NCI-H526 (cell line): ENCODE measurements around the gene HIVEP3.

Source experiments
- DNase-seq, 2 experiments: peaks; one replicate each; lab custom pipeline; 2025; lab: John Stamatoyannopoulos, UW

HIVEP3 gene

DNA sequence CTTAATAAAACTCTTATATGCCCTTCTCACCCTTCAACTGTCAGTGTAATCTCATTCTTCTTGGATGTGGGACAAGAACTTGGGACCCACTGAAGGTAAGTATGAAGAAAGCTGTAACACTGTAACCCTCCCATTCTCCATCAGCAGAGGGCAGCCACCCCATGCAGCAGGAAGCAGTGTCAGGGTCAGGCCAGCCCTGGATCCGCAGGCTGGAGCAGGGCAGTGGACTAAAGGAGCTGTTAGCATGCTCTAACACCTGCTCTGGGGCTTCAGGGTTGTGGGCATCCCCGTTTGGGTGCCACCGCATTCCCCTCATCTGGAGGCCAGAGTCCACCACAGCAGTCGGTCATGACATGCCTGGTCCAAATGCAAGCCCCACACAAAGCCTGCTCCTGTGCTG is 156.5 kb downstream of the HIVEP3 start:
- no peak for DNase-seq

- no peak for DNase-seq
Measured at GRCh38 chr1:41758904-41759548, 159.7 kb downstream of the HIVEP3 start.

DNA sequence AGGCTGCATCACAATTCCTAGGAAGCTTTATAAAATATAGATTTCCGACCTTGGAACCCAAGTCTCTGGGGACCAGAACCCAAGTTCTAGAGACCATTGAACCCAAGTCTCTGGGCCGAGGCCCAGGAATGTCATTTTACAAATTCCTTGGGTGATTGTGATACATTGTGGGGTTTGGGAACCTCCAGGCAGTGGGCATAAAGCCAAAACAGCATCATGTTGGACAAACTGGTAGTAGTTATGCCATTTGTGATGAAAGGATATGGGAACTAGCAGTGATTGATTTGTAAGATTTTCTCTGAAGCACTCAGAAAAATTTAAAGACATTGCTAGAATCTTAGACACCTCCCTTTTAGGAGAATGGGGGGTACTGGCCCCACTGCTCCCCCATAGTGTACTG is 160.2 kb downstream of the HIVEP3 start:
- DNase-seq: no peak

GRCh38 chr1:41754540-41754939 is 164.2 kb downstream of the HIVEP3 start:
- DNase-seq: peak in 1 of 2 experiments; percentile 43

DNA sequence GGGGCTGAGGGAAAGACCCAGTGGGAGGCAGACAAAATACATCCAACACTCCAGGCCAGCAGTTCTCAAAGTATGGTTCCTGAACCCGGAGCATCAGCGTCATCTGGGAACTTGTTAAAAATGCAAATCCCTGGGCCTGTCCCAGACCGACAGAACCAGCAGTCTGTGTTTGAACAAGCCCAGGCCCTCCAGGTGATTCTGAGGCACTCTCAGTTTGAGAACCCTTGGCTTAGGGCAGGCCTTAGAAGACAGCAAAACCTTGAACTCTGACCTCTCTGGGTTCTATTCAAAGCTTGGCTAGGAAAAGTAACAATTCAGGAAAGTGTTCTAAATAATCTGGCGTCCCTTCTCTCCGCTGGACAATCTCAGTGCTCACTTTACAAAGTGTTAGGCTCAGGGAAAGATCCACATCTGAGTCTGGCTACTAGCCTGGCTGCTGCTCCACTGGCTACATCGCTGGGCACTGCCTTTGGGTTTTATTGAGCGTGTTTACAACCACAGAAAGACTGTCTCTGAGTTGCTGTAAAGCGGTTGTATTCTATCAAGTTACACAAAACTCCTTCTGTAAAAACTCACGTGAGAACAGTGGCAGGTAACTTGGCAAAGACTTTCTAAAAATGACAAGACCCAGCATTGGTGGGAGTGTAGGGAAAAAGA is 166.1 kb downstream of the HIVEP3 start:
- peak in 1 of 2 experiments; percentile 16 for DNase-seq

DNA sequence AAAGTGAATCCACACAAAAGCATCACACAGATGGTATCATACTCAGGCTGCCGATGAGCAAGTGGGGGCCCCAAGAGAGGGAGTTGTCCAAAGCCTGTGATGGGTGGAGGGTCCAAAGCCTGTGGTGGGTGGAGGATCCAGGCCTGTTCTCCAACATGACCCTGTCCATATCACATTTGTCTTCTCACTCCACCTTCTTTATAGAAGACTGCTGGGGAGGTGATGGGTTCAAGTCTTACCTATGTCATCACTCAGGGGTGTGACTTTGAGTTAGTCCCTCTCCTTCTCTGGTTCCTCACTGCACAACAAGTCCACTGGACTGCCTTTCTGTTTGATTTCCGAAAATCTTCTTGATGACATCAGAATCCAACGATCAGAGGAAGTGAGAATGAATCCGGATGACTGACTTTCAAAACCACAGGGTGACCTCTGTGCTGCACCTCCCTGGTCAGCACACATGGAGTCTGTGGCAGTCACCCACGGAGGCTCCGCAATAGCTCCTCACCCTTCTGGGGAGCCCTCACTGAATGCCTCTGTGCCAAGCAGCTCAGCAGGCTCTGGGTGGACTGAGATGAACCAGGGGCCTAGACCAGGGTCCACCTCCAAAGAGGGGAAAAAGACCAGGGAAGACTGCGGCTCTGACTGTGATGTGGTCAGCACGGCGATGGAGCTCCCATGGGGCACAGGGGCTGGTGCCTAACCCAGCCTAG is 166.8 kb downstream of the HIVEP3 start:
- DNase-seq: no peak

- no peak for DNase-seq
Measured at GRCh38 chr1:41749991-41750745, 168.6 kb downstream of the HIVEP3 start.

GRCh38 chr1:41745022-41745421 is 173.7 kb downstream of the HIVEP3 start:
- no peak for DNase-seq

- DNase-seq: no peak
Measured at GRCh38 chr1:41743366-41743765, 175.4 kb downstream of the HIVEP3 start.

GRCh38 chr1:41742219-41742618 is 176.5 kb downstream of the HIVEP3 start:
- DNase-seq: no peak

GRCh38 chr1:41741244-41741643 is 177.5 kb downstream of the HIVEP3 start:
- no peak for DNase-seq

DNA sequence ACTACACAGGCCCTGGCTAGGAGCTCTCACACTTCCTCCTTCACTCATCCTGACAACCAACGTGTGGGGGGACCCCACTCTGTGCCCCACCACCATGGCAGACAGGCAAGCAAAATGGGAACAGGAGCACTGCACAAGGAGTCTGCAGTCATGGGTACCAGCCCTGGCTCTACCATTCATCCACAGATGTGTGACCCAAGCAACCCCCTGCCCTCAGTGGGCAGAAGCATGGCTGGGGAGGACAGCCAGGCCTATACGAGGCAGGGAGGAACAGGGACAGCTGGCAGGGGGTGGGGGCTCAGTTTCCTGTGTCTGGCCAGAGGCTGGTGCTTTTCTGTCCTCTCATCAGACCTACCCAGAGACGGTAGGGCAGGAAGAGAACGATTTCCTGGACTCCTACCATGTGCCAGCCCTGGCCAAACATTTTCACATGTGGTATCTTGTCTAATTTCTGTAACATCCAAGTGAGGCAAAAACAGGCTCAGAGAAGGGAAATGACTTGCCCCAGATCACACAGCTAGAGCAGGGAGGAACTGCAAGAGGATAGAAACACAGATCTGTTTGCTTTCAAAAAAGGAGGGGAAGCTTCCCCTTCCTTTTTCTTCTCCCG is 178.0 kb downstream of the HIVEP3 start:
- DNase-seq: no peak

- no peak for DNase-seq
Measured at GRCh38 chr1:41740058-41740457, 178.7 kb downstream of the HIVEP3 start.

DNA sequence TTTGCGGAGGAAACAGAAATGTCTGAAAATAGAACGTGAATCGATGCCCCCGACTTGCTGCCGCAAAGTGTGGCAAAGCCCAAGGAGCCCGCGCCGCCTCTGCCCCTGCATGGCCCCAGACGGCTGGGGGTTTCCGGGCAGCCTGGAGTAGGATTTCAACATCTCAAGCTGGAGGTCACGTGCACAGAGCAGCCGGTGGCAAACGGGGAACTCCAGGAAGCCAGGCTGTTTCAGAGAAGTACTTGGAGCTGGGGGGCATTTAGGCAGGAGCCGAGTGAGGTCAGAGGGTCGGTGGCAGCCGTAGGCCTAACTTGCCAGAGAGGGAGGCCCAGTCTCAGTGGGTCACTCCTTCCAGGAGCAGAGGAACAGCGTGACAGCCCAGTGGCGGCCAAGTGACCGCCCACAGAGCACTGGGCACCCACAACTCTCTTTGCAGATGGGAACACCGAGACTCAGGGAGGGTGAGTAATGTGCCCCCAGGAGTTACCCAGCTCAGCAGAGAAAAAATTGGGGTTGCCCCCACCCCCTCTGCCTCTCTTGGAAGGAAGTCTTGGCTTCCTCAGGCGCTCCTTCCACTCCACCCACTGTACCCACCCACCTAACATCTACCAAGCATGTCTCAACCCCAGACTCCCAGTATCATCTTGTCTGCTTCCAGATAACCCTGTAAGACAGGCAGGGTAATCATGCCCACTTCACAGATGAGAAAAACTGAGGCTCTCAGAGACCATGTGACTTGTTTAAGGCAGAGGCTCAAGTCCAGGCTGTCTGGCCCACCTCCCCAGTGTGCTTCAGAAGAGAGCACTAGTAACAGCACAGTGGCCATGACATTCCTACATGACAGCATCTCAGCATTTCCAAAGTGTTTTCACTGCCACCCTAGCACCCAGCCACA is 179.4 kb downstream of the HIVEP3 start:
- DNase-seq: no peak

DNA sequence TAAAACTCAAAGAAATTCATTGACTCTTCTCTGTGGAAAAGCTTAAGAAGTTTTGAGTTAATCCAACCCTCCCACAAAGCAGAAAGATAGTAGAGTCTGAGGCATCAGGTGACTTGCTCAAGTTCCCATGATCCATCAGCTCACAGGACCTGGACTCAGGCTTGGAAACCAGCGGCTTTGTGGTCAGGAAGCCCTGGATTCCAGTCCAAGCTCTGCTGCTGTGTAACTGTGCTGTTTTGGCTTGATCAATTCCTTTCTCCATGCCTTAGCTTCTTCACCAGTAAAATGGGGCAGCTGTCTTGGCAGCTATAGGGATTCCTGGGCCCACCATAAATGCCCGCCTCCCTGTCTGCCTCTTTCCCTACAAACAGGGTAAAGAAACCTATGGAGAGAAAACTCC is 180.2 kb downstream of the HIVEP3 start:
- no peak for DNase-seq

DNA sequence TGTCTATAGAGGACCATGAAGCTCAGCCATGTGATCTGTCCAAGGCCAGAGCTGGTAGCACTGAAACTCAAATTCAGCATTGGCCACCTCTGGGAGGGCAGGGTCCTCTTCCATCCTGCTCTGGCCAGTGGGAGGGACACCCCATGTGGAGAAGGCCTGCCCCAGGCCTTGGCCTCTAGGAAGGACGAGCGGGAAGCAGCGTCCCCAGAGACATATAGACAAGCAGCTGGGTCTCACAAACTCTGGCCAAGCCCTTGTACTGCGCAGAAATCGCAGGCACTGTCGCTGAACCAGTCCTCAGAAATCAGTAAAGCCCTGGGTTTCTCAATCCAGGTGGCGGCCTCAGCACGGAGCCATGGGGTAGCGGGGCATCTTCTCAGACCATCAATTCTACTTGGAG is 180.7 kb downstream of the HIVEP3 start:
- DNase-seq: no peak

GRCh38 chr1:41735631-41736260 is 183.0 kb downstream of the HIVEP3 start:
- DNase-seq: no peak

- DNase-seq: no peak
Measured at GRCh38 chr1:41735139-41735538, 183.6 kb downstream of the HIVEP3 start.

DNA sequence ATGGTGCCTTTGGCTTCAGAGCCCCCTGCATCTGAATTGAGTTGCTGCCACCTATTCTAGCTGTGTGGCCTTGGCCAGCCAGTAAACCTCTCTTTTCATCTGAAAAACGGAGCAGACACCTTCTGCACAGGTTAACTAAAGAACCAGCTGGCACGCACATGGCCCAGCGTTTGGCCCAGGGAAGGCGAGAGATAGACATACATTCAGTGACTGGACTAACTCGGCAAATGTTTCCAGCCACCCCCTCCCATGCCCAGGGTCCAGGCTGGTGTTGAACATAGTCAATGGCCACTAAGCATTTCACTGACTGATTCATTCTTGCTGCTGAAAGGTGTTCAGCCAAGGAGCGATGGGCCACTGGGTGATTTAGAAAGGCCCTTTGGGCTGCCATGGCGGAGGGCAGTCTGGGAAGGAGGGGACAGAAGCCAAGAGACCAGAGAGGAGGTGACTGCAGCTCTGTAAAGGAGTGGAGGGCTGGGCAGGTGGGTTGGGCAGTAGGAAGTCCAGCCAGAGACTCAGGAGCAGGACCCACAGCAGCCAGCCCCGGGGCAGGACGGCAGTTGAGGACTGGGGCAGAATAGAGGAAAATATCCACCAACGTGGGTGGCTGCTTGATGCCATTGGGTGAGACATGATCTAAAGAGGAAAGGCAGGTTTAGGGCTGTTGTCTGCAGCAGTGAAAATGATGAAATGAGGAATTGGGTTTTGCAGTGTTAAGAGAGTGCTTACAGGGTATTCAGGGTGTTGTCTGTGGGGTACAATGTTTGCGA is 184.3 kb downstream of the HIVEP3 start:
- DNase-seq: no peak

- DNase-seq: no peak
Measured at GRCh38 chr1:41733725-41734124, 185.0 kb downstream of the HIVEP3 start.
